ENCODE measurements around the gene OR4K17.
"Not testable (repeated sequence)": the region's sequence is repeated elsewhere in the genome, so short reads cannot be mapped to it uniquely, and the experiment has no call there.

OR4K17 gene, protein sequence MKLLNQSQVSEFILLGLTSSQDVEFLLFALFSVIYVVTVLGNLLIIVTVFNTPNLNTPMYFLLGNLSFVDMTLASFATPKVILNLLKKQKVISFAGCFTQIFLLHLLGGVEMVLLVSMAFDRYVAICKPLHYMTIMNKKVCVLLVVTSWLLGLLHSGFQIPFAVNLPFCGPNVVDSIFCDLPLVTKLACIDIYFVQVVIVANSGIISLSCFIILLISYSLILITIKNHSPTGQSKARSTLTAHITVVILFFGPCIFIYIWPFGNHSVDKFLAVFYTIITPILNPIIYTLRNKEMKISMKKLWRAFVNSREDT

DNA sequence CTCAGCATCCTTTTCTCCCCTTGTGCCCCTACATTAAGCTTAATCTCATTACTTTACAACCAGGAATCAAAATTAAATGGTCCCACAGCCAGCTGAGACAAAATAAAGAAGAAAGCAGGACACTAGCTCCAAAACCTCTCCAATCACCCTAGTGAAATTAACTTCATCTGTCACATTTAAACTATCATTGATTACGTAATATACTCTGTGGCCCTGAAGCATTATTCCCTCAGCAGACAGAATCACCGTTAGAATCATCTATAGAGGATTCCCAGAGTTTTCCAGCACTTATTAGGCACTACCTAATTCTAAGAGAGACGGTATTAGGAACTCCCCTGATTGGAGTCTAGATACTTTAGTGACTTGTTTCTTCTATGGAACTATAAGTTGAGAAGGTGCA lies at the start of gene OR4K17:
TSS of gene OR4K17 (plus strand) at position 302 of the 400 bp plus-strand sequence. CDS start 6,761 bp downstream, outside the sequence.
- in situ Hi-C loops (cut with MboI; ENCODE audit: low pct_unique_long_range_greater_than_20kb, low sequenced_read_pairs): no loop called here
- no peak for DNase-seq

DNA sequence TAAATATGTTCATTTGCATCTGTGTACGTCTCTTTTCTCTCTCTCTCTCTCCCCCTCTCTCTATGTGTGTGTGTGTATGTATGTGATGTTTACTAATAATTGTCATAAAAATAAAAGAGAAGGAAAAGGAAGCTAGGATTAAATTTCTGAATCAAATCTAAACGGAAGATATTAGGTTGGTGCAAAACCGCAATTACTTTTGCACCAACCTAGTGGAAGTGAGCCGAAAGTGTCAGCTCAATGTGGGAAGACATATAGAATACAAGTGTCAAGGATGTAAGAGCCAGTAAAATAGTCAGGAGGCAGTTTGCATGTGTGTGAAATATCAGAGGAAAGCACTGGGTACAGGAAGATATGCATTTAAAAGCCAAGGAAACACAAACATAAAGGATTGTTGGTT lies 18.5 kb upstream of the OR4K17 start:
- in situ Hi-C loops (cut with MboI; ENCODE audit: low pct_unique_long_range_greater_than_20kb, low sequenced_read_pairs): no loop called here
- no peak for DNase-seq

DNA sequence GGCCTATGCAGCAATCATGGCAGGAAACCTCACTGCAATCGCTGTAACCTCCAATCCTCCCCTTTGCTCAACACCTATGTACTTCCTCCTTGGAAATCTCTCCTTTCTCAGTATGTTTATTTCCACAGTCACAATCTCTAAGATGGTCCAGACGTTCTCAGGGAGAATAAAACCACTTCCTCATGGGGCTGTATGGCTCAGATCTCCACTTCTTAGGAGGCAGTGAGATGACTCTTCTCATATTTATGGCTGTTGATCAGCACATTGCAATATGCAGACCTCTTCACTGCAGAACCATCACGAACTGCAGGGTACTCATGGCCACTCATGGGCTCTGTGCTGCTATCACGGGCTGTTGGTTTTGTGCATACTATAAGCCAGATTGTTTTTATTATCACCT lies 17.1 kb upstream of the OR4K17 start:
- peak; percentile 23 for DNase-seq
- in situ Hi-C loops (cut with MboI; ENCODE audit: low pct_unique_long_range_greater_than_20kb, low sequenced_read_pairs): no loop called here

DNA sequence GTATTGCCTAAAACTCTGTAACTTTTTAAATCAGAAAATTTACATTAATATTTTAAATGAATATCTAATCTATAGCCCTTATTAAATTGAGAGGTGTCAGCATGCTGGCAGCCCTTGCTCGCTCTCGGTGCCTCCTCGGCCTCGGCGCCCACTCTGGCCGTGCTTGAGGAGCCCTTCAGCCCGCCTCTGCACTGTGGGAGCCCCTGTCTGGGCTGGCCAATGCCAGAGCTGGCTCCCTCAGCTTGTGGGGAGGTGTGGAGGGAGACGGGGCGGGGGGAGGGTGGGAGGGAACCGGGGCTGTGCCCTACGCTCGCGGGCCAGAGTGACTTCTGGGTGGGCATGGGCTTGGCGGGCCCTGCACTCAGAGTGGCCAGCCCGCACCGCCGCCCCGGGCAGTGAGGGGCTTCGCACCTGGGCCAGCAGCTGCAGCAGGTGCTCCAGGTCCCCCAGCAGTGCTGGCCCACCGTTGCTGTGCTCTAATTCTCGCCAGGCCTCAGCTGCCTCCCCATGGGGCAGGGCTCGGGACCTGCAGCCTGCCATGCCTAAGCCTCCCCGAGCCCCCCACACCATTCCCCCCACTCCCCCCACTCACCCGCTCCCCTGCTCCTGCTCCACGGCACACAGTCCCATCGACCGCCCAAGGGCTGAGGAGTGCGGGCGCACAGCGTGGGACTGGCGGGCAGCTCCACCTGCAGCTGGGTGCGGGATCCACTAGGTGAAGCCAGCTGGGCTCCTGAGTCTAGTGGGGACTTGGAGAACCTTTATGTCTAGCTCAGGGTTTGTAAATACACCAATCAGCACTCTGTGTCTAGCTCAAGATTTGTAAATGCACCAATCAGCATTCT lies 11.4 kb upstream of the OR4K17 start:
- in situ Hi-C loops (cut with MboI; ENCODE audit: low pct_unique_long_range_greater_than_20kb, low sequenced_read_pairs); DNase-seq: not testable (repeated sequence)

DNA sequence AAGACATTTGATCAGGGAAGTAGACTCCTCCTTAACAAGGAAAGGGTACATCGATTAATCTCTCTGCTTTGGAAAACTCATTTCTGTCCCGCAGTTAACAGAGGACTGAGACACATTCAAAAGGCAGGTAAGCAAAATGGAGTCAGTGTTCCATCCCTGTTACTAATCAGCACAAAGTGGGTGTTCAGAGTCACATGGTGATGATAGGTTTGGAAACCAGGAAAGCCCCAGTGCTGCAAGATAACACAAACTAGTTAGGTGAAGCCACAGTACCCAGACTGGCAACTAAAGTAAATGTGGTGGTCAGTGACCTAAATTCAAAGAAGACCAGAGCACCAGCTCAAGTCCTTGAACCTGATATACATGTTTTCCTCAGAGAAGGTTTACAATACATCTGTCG lies 1.8 kb downstream of the OR4K17 start:
- DNase-seq: no peak
- in situ Hi-C loops (cut with MboI; ENCODE audit: low pct_unique_long_range_greater_than_20kb, low sequenced_read_pairs): no loop called here

GRCh38 chr14:20116748-20117147 lies 6.2 kb downstream of the OR4K17 start:
- in situ Hi-C loops (cut with MboI; ENCODE audit: low pct_unique_long_range_greater_than_20kb, low sequenced_read_pairs): no loop called here
- DNase-seq: no peak

GRCh38 chr14:20118795-20119194 lies 8.3 kb downstream of the OR4K17 start:
- in situ Hi-C loops (cut with MboI; ENCODE audit: low pct_unique_long_range_greater_than_20kb, low sequenced_read_pairs): no loop called here
- peak; percentile 1 for DNase-seq

GRCh38 chr14:20138520-20138919 lies 28.0 kb downstream of the OR4K17 start, which contains the start of gene OR4N5:
Gene OR4N5, plus strand, starts transcription at chr14:20138820. Its CDS starts 4,916 bp downstream, at chr14:20143736.
- DNase-seq: no peak
- in situ Hi-C loops (cut with MboI; ENCODE audit: low pct_unique_long_range_greater_than_20kb, low sequenced_read_pairs): no loop called here

DNA sequence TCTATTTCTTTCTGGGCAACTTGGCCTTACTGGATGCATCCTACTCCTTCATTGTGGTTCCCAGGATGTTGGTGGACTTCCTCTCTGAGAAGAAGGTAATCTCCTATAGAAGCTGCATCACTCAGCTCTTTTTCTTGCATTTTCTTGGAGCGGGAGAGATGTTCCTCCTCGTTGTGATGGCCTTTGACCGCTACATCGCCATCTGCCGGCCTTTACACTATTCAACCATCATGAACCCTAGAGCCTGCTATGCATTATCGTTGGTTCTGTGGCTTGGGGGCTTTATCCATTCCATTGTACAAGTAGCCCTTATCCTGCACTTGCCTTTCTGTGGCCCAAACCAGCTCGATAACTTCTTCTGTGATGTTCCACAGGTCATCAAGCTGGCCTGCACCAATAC lies 33.4 kb downstream of the OR4K17 start:
- in situ Hi-C loops (cut with MboI; ENCODE audit: low pct_unique_long_range_greater_than_20kb, low sequenced_read_pairs): no loop called here
- DNase-seq: peak; percentile 11

DNA sequence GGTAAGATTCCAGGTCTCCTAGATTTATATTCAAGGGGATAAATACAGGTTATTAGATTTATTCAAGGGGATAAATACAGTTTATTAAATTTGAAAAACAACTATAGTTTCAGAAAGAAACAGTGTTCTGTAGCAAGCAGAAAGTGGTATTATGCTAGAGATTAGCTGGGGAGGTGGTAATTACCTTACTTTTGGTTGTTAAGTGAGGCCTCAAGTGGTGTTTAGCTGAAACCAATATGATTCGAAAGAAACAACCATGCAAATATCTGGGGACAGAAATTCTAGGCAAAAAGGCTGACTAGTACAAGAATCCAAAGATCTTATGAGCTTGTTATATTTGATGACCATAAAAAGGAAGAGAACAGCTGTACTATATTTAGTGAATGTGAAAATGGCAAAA lies 34.3 kb downstream of the OR4K17 start:
- in situ Hi-C loops (cut with MboI; ENCODE audit: low pct_unique_long_range_greater_than_20kb, low sequenced_read_pairs): no loop called here
- DNase-seq: no peak

DNA sequence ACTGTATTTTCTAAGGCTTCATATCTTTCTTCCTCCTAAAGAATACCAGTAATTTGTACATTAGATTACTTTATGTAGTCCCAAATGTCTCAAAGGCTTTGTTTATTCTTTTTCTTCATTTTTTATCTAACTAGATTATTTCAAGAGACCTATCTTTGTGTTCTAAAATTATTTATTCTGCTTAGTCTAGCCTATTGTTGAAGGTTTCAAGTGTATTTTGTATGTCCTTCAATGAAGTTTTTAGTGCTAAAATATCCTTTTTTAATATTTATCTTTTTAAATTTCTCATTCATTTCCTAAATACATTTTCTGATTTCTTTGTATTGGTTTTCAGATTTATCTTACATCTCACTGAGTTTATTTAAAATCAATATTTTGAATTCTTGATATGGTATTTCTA lies 53.9 kb downstream of the OR4K17 start:
- in situ Hi-C loops (cut with MboI; ENCODE audit: low pct_unique_long_range_greater_than_20kb, low sequenced_read_pairs): no loop called here
- DNase-seq: no peak

DNA sequence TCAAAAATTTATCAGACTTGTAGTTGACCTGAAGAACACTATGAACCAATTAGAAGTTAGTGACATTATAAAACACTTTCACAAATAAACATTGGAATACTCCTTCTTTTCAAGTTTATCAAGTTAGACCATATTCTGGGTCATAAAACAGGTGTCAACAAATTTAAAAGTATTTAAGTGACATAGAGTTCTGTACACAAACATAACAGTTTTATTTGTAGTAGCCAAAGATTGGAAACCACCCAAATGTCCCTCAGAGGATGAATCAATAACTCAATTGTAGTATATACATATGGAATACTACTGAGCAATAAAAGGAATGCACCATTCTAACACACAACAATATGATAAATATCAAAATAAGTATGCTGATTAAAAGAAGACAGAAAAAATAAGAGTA lies 56.6 kb downstream of the OR4K17 start:
- in situ Hi-C loops (cut with MboI; ENCODE audit: low pct_unique_long_range_greater_than_20kb, low sequenced_read_pairs): no loop called here
- no peak for DNase-seq

DNA sequence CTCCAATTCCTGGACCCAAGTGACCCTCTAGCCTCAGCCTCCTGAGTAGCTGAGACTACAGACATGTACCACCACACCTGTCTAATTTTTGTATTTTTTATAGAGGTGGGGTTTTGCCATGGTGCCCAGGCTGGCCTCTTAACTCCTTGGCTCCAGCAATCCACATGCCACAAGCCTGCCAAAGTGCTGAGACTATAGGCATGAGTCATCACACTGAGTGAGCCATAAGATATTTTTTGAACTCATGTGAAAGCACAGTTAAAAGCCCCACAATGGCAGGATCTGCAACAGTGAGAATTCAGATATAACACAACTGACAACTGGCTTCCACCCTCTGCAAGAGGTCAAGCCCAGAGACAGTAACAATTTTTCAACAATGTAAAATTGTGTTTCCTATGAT lies 59.3 kb downstream of the OR4K17 start:
- DNase-seq; in situ Hi-C loops (cut with MboI; ENCODE audit: low pct_unique_long_range_greater_than_20kb, low sequenced_read_pairs): not testable (repeated sequence)
